ENCODE measurements around the gene CRMP1.
"Not testable (repeated sequence)": the region's sequence is repeated elsewhere in the genome, so short reads cannot be mapped to it uniquely, and the experiment has no call there.

Gene CRMP1

GRCh38 chr4:5822619-5823018 lies 70.3 kb downstream of the CRMP1 start:
- DNase-seq (ENCODE audit: low read depth in 3 of 3), result no peak

GRCh38 chr4:5821665-5822358 lies 71.1 kb downstream of the CRMP1 start:
- DNase-seq (ENCODE audit: low read depth in 3 of 3), result no peak

GRCh38 chr4:5816851-5817375 lies 76.0 kb downstream of the CRMP1 start:
- DNase-seq (ENCODE audit: low read depth in 3 of 3), result no peak

GRCh38 chr4:5816101-5816500 lies 76.8 kb downstream of the CRMP1 start:
- DNase-seq (ENCODE audit: low read depth in 3 of 3), result no peak

GRCh38 chr4:5815641-5816040 lies 77.2 kb downstream of the CRMP1 start:
- DNase-seq (ENCODE audit: low read depth in 3 of 3), result no peak

GRCh38 chr4:5814421-5814820 lies 78.5 kb downstream of the CRMP1 start:
- no peak for DNase-seq (ENCODE audit: low read depth in 3 of 3)

- no peak for DNase-seq (ENCODE audit: low read depth in 3 of 3)
Observed at GRCh38 chr4:5813882-5814255, 79.0 kb downstream of the CRMP1 start.

- no peak for DNase-seq (ENCODE audit: low read depth in 3 of 3)
Observed at GRCh38 chr4:5812506-5813229, 80.2 kb downstream of the CRMP1 start.

GRCh38 chr4:5812057-5812456 lies 80.8 kb downstream of the CRMP1 start:
- DNase-seq (ENCODE audit: low read depth in 3 of 3), result not testable (repeated sequence)

- DNase-seq (ENCODE audit: low read depth in 3 of 3), result no peak
Observed at GRCh38 chr4:5810770-5811430, 82.0 kb downstream of the CRMP1 start.

- DNase-seq (ENCODE audit: low read depth in 3 of 3), result no peak
Observed at GRCh38 chr4:5810151-5810550, 82.7 kb downstream of the CRMP1 start.

GRCh38 chr4:5809216-5809776 lies 83.6 kb downstream of the CRMP1 start:
- DNase-seq (ENCODE audit: low read depth in 3 of 3), result no peak

GRCh38 chr4:5808081-5808741 lies 84.7 kb downstream of the CRMP1 start:
- DNase-seq (ENCODE audit: low read depth in 3 of 3), result no peak

GRCh38 chr4:5805270-5805669 lies 87.6 kb downstream of the CRMP1 start:
- DNase-seq (ENCODE audit: low read depth in 3 of 3), result no peak

GRCh38 chr4:5804656-5805055 lies 88.2 kb downstream of the CRMP1 start:
- DNase-seq (ENCODE audit: low read depth in 3 of 3), result no peak

- no peak for DNase-seq (ENCODE audit: low read depth in 3 of 3)
Observed at GRCh38 chr4:5802565-5802964, 90.3 kb downstream of the CRMP1 start.

- no peak for DNase-seq (ENCODE audit: low read depth in 3 of 3)
Observed at GRCh38 chr4:5801696-5802095, 91.2 kb downstream of the CRMP1 start.

GRCh38 chr4:5800496-5800895 lies 92.4 kb downstream of the CRMP1 start:
- no peak for DNase-seq (ENCODE audit: low read depth in 3 of 3)

GRCh38 chr4:5799406-5799805 lies 93.5 kb downstream of the CRMP1 start:
- DNase-seq (ENCODE audit: low read depth in 3 of 3), result no peak

- DNase-seq (ENCODE audit: low read depth in 3 of 3), result no peak
Observed at GRCh38 chr4:5798946-5799345, 93.9 kb downstream of the CRMP1 start.

GRCh38 chr4:5798462-5798861 lies 94.4 kb downstream of the CRMP1 start:
- DNase-seq (ENCODE audit: low read depth in 3 of 3), result no peak

GRCh38 chr4:5797866-5798265 lies 95.0 kb downstream of the CRMP1 start:
- DNase-seq (ENCODE audit: low read depth in 3 of 3), result no peak

All from stimulated activated CD4-positive, alpha-beta T cell treated with anti-CD3 and anti-CD28 coated beads, TNF-alpha, amount 100 ng/mL, for 48 hours (primary cell).